HepG2 (cell line): ENCODE data around the gene TALDO1. TPM values are rescaled to one million over a fixed set of nuclear protein-coding genes. Genes with fewer than 3 reads are reported as not detected.
A peak's percentile ranks its signal among the peaks of the same experiment; 100 is the strongest.

ENCODE experiments used
- AGO1 ChIP-seq: fragments of 200-400 bp; formaldehyde crosslinking; IDR thresholded peaks from 2 replicates; pipeline ENCODE4 v1.6.1; 2017; ENCODE audit warnings: mild to moderate bottlenecking, low read depth, low read length, moderate library complexity; ENCODE audit not compliant: poor library complexity, severe bottlenecking
- BORCS8-MEF2B ChIP-seq: sonication (generic); formaldehyde crosslinking; IDR thresholded peaks from 2 replicates; pipeline ENCODE4 v1.8.0; 2022; ENCODE audit warnings: mild to moderate bottlenecking, missing genetic modification reagents
- CCDC6 ChIP-seq: sonication (generic); formaldehyde crosslinking; IDR thresholded peaks from 2 replicates; pipeline ENCODE4 v1.8.1; 2022; ENCODE audit warnings: mild to moderate bottlenecking, missing genetic modification reagents, moderate library complexity
- GPBP1L1 ChIP-seq: sonication (generic); formaldehyde crosslinking; IDR thresholded peaks from 2 replicates; pipeline ENCODE4 v1.5.0; 2020; ENCODE audit warnings: mild to moderate bottlenecking, missing genetic modification reagents
- MIER3 ChIP-seq: IDR thresholded peaks from 2 replicates; pipeline ENCODE4 v1.6.1; 2016; ENCODE audit warnings: missing compliant biosample characterization, borderline replicate concordance
- NONO ChIP-seq, 2 experiments: fragments of 450-650 bp in 1 of 2; sonication (generic) in 1 of 2; formaldehyde crosslinking in 1 of 2; IDR thresholded peaks in 1 of 2; conservative IDR thresholded peaks in 1 of 2; 2 replicates each; pipeline versions ENCODE4 v1.6.1 to v1.8.0; 2017 to 2022; ENCODE audit warnings: mild to moderate bottlenecking in 1 of 2, missing genetic modification reagents in 1 of 2, moderate library complexity in 1 of 2
- NR2F6 ChIP-seq, 2 experiments: IDR thresholded peaks; 2 replicates each; pipeline ENCODE4 v1.6.1; 2016; ENCODE audit warnings: antibody characterized with exemption in 1 of 2, mild to moderate bottlenecking in 1 of 2
- PRDM10 ChIP-seq: sonication (generic); formaldehyde crosslinking; IDR thresholded peaks from 2 replicates; pipeline ENCODE4 v1.4.0; 2020; ENCODE audit warnings: low read depth, missing genetic modification reagents
- RBFOX2 ChIP-seq: fragments of 200-400 bp; formaldehyde crosslinking; IDR thresholded peaks from 2 replicates; pipeline ENCODE4 v1.6.1; 2017; ENCODE audit warnings: low read depth, mild to moderate bottlenecking, low read length
- SALL1 ChIP-seq: sonication (generic); formaldehyde crosslinking; IDR thresholded peaks from 2 replicates; pipeline ENCODE4 v1.8.0; 2022; ENCODE audit warnings: mild to moderate bottlenecking, missing genetic modification reagents
- SUZ12 ChIP-seq: fragments of 150-350 bp; IDR thresholded peaks from 2 replicates; pipeline ENCODE4 v1.6.1; 2014; ENCODE audit warnings: low read depth, low read length
- TAF1 ChIP-seq: sonication (generic); formaldehyde crosslinking; IDR thresholded peaks from 2 replicates; pipeline ENCODE4 v1.4.0; 2020; ENCODE audit warnings: missing genetic modification reagents
- ZFAT ChIP-seq: sonication (generic); formaldehyde crosslinking; conservative IDR thresholded peaks from 2 replicates; pipeline ENCODE4 v1.8.1; 2023; ENCODE audit warnings: missing genetic modification reagents, inconsistent platforms
- ZNF235 ChIP-seq: sonication (generic); formaldehyde crosslinking; IDR thresholded peaks from 2 replicates; pipeline ENCODE4 v1.8.1; 2023; ENCODE audit warnings: mild to moderate bottlenecking, missing genetic modification reagents, borderline replicate concordance
- polyA plus RNA-seq, 8 experiments: library from polyadenylated mRNA; depleted of rRNA in 3 of 8; stranded (reverse) in 7 of 8; unstranded in 1 of 8; fragments of >200 nt; fragmentation: Illumina TruSeq in 4 of 8; extraction: Trizol in 4 of 8; gene quantifications; 2 replicates each; pipeline versions ENCODE4 v1.2.1 to v1.2.3, GENCODE V29; 2011 to 2016; ENCODE audit warnings: low read depth in 4 of 8, missing spikeins in 1 of 8, mixed read lengths in 1 of 8; ENCODE audit not compliant: insufficient read depth in 1 of 8
- total RNA-seq, 5 experiments: library from RNA; depleted of rRNA; stranded (reverse); fragments of >200 nt; fragmentation: Illumina TruSeq; extraction: Trizol; gene quantifications; 2 replicates each; pipeline ENCODE4 v1.2.3, GENCODE V29; 2016; ENCODE audit warnings: low read depth in 1 of 5
- TF ChIP-seq, protein P1 (sequence below): IDR thresholded peaks from 2 replicates; pipeline ENCODE4 v1.4.0; 2020; ENCODE audit warnings: mild to moderate bottlenecking, missing genetic modification reagents
- TF ChIP-seq, protein P2 (sequence below): sonication (generic); formaldehyde crosslinking; IDR thresholded peaks from 2 replicates; pipeline ENCODE4 v1.4.0; 2020; ENCODE audit warnings: mild to moderate bottlenecking, missing genetic modification reagents

The TALDO1 gene
- total and polyA plus RNA-seq, 2 of the 13 experiments (the other 11 are each of a cell fraction or from before 2014, with no cell fraction given) = 107 to 240 TPM

- TF ChIP-seq GPBP1L1 (no peak), TAF1 (CRISPR knock-in tag) (peak; percentile 48; the same call in 1 of the 2 replicates), BORCS8-MEF2B (CRISPR knock-in tag) (no peak), SUZ12 (no peak), MIER3 (no peak), SALL1 (CRISPR knock-in tag) (no peak), NR2F6 (IDR thresholded peaks at IDR 0.05) (peak; percentile 29), NR2F6 (CRISPR knock-in tag; IDR thresholded peaks at IDR 0.05) (no peak), PRDM10 (peak; percentile 87), ZFAT (CRISPR knock-in tag) (no peak), ZNF235 (no peak), CCDC6 (CRISPR knock-in tag) (peak; percentile 53; the same call in 1 of the 2 replicates), RBFOX2 (peak; percentile 77), AGO1 (peak; percentile 95), NONO (IDR thresholded peaks at IDR 0.05) (no peak), NONO (CRISPR knock-in tag; conservative IDR thresholded peaks at IDR 0.05) (peak; percentile 23; the same call in 1 of the 2 replicates)
- TF ChIP-seq, protein P1, sequence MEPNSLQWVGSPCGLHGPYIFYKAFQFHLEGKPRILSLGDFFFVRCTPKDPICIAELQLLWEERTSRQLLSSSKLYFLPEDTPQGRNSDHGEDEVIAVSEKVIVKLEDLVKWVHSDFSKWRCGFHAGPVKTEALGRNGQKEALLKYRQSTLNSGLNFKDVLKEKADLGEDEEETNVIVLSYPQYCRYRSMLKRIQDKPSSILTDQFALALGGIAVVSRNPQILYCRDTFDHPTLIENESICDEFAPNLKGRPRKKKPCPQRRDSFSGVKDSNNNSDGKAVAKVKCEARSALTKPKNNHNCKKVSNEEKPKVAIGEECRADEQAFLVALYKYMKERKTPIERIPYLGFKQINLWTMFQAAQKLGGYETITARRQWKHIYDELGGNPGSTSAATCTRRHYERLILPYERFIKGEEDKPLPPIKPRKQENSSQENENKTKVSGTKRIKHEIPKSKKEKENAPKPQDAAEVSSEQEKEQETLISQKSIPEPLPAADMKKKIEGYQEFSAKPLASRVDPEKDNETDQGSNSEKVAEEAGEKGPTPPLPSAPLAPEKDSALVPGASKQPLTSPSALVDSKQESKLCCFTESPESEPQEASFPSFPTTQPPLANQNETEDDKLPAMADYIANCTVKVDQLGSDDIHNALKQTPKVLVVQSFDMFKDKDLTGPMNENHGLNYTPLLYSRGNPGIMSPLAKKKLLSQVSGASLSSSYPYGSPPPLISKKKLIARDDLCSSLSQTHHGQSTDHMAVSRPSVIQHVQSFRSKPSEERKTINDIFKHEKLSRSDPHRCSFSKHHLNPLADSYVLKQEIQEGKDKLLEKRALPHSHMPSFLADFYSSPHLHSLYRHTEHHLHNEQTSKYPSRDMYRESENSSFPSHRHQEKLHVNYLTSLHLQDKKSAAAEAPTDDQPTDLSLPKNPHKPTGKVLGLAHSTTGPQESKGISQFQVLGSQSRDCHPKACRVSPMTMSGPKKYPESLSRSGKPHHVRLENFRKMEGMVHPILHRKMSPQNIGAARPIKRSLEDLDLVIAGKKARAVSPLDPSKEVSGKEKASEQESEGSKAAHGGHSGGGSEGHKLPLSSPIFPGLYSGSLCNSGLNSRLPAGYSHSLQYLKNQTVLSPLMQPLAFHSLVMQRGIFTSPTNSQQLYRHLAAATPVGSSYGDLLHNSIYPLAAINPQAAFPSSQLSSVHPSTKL (CRISPR knock-in tag) = no peak; the same call in 1 of the 2 replicates
- TF ChIP-seq, protein P2, sequence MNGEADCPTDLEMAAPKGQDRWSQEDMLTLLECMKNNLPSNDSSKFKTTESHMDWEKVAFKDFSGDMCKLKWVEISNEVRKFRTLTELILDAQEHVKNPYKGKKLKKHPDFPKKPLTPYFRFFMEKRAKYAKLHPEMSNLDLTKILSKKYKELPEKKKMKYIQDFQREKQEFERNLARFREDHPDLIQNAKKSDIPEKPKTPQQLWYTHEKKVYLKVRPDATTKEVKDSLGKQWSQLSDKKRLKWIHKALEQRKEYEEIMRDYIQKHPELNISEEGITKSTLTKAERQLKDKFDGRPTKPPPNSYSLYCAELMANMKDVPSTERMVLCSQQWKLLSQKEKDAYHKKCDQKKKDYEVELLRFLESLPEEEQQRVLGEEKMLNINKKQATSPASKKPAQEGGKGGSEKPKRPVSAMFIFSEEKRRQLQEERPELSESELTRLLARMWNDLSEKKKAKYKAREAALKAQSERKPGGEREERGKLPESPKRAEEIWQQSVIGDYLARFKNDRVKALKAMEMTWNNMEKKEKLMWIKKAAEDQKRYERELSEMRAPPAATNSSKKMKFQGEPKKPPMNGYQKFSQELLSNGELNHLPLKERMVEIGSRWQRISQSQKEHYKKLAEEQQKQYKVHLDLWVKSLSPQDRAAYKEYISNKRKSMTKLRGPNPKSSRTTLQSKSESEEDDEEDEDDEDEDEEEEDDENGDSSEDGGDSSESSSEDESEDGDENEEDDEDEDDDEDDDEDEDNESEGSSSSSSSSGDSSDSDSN (CRISPR knock-in tag) = peak; percentile 55; the same call in 1 of the 2 replicates
These were observed 17.7 kb upstream of the TALDO1 start (continued) for GRCh38 chr11:729492-730074.
